Measurements from ENCODE around the gene NIPBL.
A peak's percentile ranks its signal among the peaks of the same experiment; 100 is the strongest.

NIPBL gene

GRCh38 chr5:36879274-36880033, 2.9 kb downstream of the NIPBL start:
- no peak for DNase-seq (ENCODE audit: low read depth)
- TF ChIP-seq CTCF (IDR thresholded peaks at IDR 0.05; ENCODE audit: low read depth, low read length, missing control alignments) = no peak
- peak overlapping the region; percentile 80; the same call in 1 of the 2 replicates for H3K4me3 ChIP-seq (ENCODE audit: low read depth, low read length)

GRCh38 chr5:36880761-36881160, 4.2 kb downstream of the NIPBL start:
- H3K4me3 ChIP-seq (ENCODE audit: low read depth, low read length) = no peak overlapping the region
- no peak for DNase-seq (ENCODE audit: low read depth)
- TF ChIP-seq CTCF (IDR thresholded peaks at IDR 0.05; ENCODE audit: low read depth, low read length, missing control alignments) = no peak

- no peak overlapping the region for H3K4me3 ChIP-seq (ENCODE audit: low read depth, low read length)
- no peak for DNase-seq (ENCODE audit: low read depth)
- no peak for TF ChIP-seq CTCF (IDR thresholded peaks at IDR 0.05; ENCODE audit: low read depth, low read length, missing control alignments)
These were observed 4.7 kb downstream of the NIPBL start for GRCh38 chr5:36881304-36881703.

- DNase-seq (ENCODE audit: low read depth) = no peak
- no peak for TF ChIP-seq CTCF (IDR thresholded peaks at IDR 0.05; ENCODE audit: low read depth, low read length, missing control alignments)
- H3K4me3 ChIP-seq (ENCODE audit: low read depth, low read length) = no peak overlapping the region
These were observed 5.2 kb downstream of the NIPBL start for GRCh38 chr5:36881807-36882206.

GRCh38 chr5:36882250-36882649, 5.7 kb downstream of the NIPBL start:
- no peak overlapping the region; the same call in 1 of the 2 replicates for H3K4me3 ChIP-seq (ENCODE audit: low read depth, low read length)
- TF ChIP-seq CTCF (IDR thresholded peaks at IDR 0.05; ENCODE audit: low read depth, low read length, missing control alignments) = no peak
- no peak for DNase-seq (ENCODE audit: low read depth)

GRCh38 chr5:36883894-36884462, 7.4 kb downstream of the NIPBL start:
- no peak for DNase-seq (ENCODE audit: low read depth)
- no peak for TF ChIP-seq CTCF (IDR thresholded peaks at IDR 0.05; ENCODE audit: low read depth, low read length, missing control alignments)
- H3K4me3 ChIP-seq (ENCODE audit: low read depth, low read length) = no peak overlapping the region

GRCh38 chr5:36885149-36885548, 8.6 kb downstream of the NIPBL start:
- no peak overlapping the region for H3K4me3 ChIP-seq (ENCODE audit: low read depth, low read length)
- DNase-seq (ENCODE audit: low read depth) = no peak
- TF ChIP-seq CTCF (IDR thresholded peaks at IDR 0.05; ENCODE audit: low read depth, low read length, missing control alignments) = no peak
